Hindlimb muscle (tissue), 1 donor: ENCODE measurements around the gene RPS6KA6. TPM values are rescaled to one million over a fixed set of nuclear protein-coding genes. Genes with fewer than 3 reads are reported as not detected.
"Not testable (repeated sequence)": the region's sequence is repeated elsewhere in the genome, so short reads cannot be mapped to it uniquely, and the experiment has no call there.

Experiments used
- DNase-seq: peaks from one replicate; pipeline ENCODE4 v3.0.0-alpha.2; 2013
- polyA plus RNA-seq: library from polyadenylated mRNA; unstranded; fragments of 120-200 nt; gene quantifications from one replicate; pipeline ENCODE4 v1.2.1, GENCODE V29; 2013; ENCODE audit not compliant: insufficient read length

The RPS6KA6 gene
- polyA plus RNA-seq, 1 donor, result 5.2 TPM

DNA sequence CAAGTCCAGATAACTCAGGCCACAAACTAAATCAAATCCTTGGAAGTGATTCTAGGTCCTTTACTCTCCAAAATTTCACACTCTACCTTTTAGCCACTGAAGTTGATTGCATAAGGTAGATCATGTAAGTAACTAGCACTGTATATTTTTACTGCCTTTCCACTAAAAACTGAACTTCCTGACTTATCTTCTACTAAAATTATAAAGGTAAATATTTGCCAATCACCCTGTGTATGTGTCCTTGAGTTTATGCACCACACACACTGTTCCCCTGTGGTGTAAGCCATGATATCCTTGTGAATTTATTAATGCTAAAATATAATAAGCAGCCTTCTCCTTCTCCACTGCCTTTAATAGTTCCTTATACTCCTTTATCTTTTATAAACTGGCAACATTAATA lies 25.6 kb downstream of the RPS6KA6 start:
- no peak for DNase-seq

DNA sequence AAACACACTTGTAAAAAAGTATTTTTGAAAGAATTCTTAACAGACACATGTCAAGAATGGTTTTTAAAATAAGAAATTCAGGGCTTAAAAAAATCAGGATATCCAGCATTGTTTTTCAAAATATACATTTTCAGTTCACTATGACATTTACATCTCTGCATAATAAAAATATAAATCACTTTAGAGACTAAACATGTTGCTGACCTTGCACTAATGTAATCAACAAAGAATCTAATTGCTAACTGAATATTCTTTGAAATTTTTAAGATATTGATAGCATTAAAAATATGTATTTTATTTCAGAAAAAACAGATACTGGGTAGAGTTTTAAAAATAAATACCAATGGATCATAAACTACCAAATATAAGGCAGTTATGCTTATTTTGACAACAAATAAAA lies 26.4 kb downstream of the RPS6KA6 start:
- no peak for DNase-seq

DNA sequence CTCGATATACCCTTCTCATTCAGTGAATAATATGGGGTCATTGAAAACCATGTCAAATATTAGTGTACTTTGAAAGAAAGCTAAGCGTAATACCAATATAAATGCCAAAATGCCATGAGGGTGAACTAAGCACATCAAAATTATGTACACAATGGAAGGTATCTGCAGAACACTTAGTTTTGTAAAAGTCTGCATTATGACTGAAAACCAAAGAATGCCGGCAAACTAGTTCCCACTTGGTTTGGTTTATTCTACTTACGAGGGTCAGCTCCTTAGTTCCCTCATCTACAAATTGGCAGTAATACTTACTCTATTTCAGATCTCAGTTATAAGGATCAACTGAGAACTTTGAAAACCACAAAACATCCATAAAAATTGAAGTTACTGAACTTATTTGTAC lies 27.3 kb downstream of the RPS6KA6 start:
- no peak for DNase-seq

DNA sequence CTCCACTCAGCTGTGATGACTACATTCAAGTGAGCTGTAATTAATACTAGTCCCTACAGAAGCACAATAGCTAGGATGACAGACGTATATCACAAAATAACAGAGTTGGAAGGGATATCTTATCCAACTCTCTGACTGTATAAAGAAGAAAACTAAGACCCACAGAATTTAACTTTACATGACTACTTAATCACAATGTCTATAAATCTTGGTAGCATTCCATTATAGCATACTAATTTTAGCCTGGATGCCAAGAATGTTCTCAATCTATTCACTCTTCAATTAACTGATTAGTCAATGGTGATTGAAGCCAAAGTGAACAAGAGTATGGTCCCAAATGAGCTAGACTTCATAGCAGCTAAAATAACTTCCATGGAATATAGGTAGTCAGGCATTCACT lies 31.2 kb downstream of the RPS6KA6 start:
- no peak for DNase-seq

DNA sequence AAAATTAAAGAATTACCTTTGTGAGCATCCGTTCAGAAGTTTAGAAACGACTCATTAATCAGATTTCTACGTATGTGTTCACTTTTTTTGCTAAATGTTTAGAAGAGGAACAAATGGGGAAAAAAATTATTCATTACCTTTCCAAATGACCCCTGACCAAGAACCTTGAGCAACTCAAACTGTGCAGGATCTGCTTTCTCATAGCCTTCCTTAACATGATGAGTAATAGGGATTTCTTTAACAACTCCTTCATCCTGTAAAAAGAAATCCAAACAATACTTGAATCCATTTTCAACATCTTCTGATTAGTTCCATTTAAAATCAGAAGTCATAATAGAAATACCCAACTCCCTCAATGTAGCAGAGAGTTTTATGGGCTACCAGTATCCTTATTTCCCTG lies 32.1 kb downstream of the RPS6KA6 start:
- no peak for DNase-seq

DNA sequence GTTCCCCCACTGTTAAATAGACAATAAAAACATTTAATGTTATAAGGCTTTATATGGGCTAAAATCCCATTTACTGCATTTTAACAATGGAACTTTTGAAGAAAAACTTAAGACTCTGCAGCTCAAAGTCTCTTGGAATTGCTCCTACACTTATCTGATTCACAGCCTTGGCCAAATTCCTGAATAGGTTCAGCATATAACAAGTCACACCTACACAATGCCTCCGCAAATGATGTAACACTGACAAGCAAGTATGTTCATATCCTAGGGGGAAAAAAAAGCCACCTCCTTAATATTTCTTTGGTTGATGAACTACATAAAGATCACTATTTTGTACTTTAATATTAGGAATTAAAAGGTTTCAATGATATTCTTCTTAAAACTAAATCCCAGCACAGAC lies 34.5 kb downstream of the RPS6KA6 start:
- no peak for DNase-seq

DNA sequence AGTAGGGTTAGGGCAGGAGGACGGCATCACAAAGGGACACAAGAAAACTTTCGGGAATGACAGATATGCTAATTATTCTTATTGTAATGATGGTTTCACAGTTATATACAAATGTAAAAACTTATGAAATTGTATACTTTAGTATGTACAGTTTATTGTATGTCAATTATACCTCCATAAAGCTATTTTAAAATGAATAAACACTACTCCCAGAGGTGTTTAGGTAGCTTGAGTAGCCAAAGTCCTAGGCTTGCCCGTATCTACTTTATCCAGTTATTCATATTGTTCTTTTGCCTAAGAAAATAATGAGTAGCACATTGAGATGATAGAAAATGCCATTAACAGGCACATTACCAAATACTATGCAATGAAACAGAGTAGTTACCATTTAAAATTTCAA lies 43.0 kb downstream of the RPS6KA6 start:
- DNase-seq, result no peak

DNA sequence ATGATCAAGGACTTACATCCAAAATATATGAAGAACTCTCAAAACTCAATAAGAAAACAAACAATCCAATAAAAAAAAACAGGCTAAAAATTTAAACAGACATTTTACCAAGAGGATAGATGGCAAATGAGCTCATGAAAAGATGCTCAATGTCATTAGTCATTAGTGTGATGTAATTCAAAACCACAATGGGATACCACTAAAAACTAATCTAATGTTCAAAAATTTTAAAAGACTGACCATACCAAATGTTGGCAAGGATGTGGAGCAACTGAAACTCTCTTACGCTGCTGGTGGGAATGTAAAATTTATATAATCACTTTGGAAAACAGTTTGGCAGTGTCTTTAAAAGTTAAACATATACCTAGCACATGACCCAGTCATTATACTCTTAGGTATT lies 43.7 kb downstream of the RPS6KA6 start:
- DNase-seq, result no peak

DNA sequence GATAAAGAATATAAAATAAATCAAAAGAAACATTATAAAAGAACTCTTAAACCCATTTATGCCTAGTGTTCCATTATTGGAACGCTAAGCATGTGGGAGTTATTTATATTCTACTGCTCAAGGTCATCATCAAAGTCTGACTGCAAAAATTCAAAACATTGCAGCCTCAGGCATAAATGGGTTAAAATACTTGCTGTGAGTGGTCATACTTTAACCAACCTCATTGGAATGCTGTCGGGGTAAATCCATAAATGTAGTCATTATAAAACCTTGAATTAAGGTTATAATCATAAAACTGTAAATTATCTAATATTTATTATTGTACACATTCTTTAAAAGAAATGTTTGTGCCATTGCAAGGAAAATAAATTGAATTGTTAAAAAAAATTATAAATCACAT lies 55.0 kb downstream of the RPS6KA6 start:
- DNase-seq, result no peak

DNA sequence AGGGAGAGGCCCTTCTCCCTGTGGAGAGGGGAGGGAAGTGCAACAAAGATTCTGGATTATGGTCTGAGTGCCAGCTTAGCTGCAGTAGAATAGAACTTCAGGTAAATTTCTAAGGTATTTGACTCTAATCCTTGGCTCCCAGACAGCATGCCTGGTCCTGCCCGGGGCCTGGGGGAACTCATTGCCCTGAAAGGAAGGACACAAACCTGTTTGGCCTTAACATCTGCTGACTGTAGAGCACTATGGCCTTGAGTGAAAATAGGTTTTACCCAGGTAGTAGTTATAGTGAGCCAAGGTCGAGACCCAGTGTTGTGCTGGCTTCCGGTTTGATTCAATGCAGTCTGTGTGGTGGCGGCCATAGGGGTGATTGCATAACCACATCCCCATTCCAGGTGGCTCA lies 64.4 kb downstream of the RPS6KA6 start:
- DNase-seq, result no peak

DNA sequence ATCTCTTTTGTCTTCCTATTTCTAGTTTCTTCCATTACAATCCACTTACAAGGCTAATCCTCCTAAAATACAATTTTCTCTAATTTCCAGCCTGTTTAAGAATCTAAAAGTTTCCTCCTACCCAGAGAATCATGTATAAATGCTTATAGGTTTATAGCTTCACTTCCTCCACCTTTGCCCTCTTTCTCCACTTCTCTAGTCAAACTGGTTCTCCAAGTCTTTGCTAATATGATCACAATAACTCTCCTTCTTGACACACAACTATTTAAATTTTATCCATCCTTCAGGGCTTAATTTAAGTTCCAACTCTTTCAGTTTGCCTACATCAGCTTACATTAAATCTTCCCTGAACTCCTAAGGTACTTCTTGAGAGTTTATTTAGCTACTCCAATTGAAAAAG lies 69.2 kb downstream of the RPS6KA6 start:
- no peak for DNase-seq

DNA sequence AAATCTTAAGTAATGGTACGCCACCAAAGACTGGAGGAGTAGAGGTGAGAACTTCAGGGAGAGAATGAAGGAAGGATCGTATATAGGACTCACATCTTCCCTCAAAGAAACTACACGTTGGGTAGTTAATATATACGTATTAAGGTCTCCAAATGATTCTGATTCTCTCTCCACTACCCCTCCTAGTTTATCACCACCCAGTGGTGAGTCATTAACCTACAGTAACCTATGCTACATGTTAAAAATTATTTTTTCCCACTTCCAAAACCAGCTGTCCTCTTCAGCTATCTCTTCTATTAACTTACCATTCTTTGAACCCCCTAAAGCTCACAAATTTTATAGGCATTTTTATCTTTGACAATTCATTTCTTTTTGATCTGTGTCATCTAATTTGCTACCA lies 69.7 kb downstream of the RPS6KA6 start:
- no peak for DNase-seq

DNA sequence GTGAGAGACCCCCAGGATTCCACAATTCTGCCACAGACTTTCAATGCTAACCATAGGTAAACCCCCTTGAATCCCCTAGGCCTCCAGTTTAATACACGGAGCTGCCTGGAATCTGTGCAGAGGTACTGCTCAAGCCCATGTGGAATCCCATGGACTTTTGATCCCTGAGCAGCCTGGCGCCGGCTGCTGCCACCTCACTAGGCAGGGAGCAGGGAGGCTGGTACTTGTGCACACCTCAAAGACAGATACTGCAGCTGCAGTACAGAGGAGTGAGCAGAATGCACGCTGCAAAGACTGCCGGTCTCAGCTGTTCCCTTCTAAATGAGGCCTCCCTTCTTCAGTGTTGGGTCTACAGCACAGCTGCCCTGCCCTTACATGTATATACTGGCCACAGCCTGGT lies 79.4 kb downstream of the RPS6KA6 start:
- no peak for DNase-seq

DNA sequence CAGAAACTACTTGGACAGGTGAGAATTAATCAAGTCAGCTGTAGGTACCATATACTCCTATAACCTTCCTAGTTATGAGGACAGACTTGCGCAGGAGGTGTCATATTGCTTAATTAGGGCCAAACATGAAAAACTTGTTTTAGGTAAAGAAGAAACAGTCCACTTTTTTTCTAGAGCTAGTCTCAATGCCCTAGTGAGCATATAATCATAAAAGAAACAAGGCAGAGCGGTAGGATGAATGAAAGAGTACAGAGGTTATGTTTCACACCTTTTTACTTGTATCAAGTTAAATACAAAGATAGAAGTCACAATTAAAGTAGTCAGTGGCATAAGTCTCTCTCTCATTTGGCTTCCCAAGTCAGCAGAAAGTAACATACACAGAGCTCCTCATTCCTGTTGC lies 88.9 kb downstream of the RPS6KA6 start:
- no peak for DNase-seq

DNA sequence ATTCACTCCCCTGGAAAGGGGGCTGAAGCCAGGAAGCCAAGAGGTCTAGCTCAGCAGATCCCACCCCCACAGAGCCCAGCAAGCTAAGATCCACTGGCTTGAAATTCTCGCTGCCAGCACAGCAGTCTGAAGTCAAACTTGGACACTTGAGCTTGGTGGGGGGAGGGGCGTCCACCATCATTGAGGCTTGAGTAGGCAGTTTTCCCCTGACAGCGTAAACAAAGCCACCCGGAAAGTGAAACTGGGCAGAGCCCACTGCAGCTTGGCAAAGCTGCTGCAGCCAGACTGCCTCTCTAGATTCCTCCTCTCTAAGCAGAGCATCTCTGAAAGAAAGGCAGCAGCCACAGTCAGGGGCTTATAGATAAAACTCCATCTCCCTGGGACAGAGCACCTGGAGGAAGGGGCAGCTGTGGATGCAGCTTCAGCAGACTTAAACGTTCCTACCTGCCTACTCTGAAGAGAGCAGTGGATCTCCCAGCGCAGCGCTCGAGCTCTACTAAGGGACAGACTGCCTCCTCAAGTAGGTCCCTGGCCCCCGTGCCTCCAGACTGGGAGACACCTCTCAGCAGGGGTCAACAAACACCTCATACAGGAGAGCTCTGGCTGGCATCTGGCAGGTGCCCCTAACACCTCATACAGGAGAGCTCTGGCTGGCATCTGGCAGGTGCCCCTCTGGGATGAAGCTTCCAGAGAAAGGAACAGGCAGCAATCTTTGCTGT lies 108.4 kb downstream of the RPS6KA6 start:
- not testable (repeated sequence) for DNase-seq

DNA sequence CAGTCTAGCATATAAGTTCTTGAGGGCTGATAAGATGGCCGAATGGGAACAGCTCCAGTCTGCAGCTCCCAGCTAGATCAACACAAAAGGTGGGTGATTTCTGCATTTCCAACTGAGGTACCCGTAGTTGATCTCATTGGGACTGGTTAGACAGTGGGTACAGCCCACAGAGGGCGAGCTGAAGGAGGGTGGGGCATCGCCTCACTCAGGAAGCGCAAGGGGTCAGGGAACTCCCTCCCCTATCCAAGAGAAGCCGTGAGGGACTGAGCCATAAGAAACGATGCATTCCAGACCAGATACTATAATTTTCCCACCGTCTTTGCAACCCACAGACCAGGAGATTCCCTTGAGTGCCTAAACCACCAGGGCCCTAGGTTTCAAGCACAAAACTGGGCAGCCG lies 109.0 kb downstream of the RPS6KA6 start:
- DNase-seq, result no peak

DNA sequence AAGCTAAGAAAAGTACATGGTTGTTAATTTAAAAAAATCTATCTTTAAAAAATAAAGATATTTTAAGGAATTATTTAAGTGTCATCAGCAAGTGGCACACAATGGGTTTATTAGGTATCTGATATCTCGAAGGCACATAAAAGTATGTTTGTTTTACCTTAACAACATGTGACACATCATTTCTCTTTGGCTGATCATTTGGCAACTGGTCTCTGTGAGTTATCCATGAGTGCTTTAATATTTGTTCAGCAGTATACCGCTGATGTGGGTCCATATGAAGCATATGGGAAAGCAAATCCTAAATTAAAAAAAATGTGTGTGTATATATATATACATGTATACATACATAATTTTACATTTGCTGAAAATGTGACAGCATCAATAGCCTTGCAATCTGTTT lies 123.2 kb downstream of the RPS6KA6 start:
- DNase-seq, result no peak

DNA sequence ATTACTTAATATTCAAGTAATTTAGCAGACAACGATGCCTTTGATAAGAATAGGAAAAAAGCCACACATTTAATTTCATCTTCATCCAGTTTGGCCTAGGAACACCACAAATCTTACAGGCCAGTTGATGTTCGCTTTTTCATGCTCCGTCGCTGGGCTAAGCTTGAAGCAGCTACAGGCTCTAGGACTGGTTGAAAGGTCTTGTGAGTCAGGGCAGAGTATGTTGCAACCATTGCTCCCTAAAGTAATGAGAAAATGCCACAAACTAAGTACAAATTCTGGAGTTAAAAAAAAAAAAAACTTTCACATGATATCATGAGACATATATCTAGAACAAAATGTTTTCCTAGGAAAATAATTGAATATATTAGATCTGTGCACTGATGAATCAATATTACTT lies 123.8 kb downstream of the RPS6KA6 start:
- DNase-seq, result no peak

DNA sequence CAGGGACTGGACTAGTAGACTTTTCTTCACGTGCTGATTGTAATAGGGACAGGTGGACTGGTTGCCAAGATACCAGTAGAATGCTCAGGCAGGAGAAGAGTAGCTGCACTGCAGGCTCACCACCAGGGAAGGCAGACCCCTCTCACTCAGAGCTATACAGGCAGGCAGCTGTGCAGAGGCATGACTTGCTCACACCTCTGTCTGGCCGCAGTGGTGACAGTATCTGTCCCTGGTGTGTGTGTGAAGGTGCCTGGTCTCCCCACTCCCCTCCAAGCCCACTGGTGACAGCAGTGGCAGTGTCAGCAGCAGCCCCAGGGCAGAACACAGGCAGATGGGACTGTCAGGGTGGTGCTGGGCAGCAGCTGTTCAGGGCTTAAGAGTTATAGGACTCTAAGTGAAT lies 140.7 kb downstream of the RPS6KA6 start:
- no peak for DNase-seq

DNA sequence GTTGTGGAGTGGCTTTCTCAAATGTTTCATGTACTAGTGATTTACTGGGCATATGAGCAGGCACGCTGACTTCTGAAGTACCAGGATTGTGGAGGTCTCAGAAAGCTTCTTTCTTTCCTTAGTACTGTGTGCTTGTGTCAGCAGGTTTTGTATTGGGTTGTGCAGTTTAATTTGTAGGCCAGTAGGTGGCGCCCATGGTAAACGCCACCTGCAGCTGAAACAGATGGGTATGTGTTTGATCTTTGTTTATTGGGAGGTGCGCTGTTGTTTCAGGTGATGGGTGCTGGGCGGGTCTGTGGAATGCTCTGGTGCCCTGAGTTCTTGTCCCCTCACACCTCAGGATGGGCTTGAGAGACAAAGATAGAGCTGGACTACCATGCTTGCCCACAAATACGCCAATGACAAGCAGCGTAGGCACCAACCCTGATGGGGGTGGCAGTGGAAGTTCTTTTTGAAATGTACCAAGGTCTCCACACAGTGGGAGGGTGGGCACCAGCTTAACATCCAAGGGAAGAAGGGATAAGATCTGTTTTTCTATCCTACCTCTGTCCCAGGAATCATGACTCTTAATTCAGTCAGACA lies 141.5 kb downstream of the RPS6KA6 start:
- DNase-seq, result peak; percentile 14

DNA sequence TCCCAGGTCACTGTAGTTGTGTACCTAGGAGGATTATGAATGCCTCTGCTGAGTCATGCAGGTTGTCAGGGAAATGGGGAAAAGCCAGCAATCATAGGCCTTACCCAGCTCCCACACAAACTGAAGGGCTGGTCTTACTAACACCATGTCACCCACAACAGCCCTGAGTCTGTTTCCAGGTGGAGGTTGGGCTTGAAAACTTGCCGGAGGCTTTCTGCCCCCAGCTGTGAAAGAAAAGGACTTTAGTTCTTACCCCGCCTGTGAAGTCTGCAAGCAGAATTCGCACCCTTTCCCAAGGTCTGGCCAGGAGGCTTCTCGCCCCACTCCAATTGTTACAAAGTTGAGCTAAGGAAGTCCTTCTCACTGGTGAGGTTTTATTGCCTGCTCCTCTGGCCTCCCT lies 143.9 kb downstream of the RPS6KA6 start:
- no peak for DNase-seq
